SK-N-SH (cell line): ENCODE measurements around the gene TPPP. TPM values are rescaled to one million over a fixed set of nuclear protein-coding genes. Genes with fewer than 3 reads are reported as not detected.

ENCODE experiments used
- CTCF ChIA-PET: fragments of 300-600, 350-600 bp; formaldehyde crosslinking; extraction: SDS; loops from one replicate; lab custom pipeline; 2021; lab: Yijun Ruan, JAX
- POLR2A ChIA-PET: fragments of 350-600 bp; sonication (Branson Sonifier 250); formaldehyde crosslinking; extraction: SDS; loops from one replicate; lab custom pipeline; 2020; ENCODE audit warnings: antibody characterized with exemption, inconsistent platforms; lab: Yijun Ruan, JAX
- DNase-seq: peaks from one replicate; pipeline ENCODE4 v3.0.0; 2012
- H2AFZ ChIP-seq: fragments of 200-600 bp; sonication (generic); 2 replicates; pipeline ENCODE4 v1.8.1; 2016; ENCODE audit warnings: antibody characterized with exemption, mild to moderate bottlenecking, low read depth
- H3F3A ChIP-seq: fragments of 200-600 bp; sonication (generic); replicated peaks from 2 replicates; pipeline ENCODE3; 2016; ENCODE audit warnings: antibody characterized with exemption, mild to moderate bottlenecking; ENCODE audit not compliant: insufficient read depth
- H3K27ac ChIP-seq, 2 experiments: fragments of 200-500 bp in 1 of 2; fragments of 200-600 bp in 1 of 2; sonication (Bioruptor generic) in 1 of 2; sonication (generic), shearing (Covaris generic) in 1 of 2; 2 replicates each; pipeline versions ENCODE4 v1.5.1 to v1.6.1; 2014 to 2016; ENCODE audit warnings: low read depth in 2 of 2, inconsistent platforms in 1 of 2, low read length in 1 of 2, mild to moderate bottlenecking in 1 of 2, mixed read lengths in 1 of 2
- H3K27me3 ChIP-seq: fragments of 200-600 bp; sonication (generic), shearing (Covaris generic); 2 replicates; pipeline ENCODE4 v1.6.1; 2016; ENCODE audit warnings: mixed run types; ENCODE audit not compliant: insufficient read depth
- H3K36me3 ChIP-seq, 2 experiments: fragments of 200-500 bp in 1 of 2; fragments of 200-600 bp in 1 of 2; sonication (Bioruptor generic) in 1 of 2; sonication (generic) in 1 of 2; replicated peaks in 1 of 2; 2 replicates each; pipeline versions ENCODE3 to v1.5.1; 2014 to 2016; ENCODE audit warnings: low read length in 1 of 2, mild to moderate bottlenecking in 1 of 2; ENCODE audit not compliant: insufficient read depth in 2 of 2, control insufficient read depth in 1 of 2
- H3K4me1 ChIP-seq, 2 experiments: fragments of 200-500 bp in 1 of 2; fragments of 200-600 bp in 1 of 2; sonication (Bioruptor generic) in 1 of 2; sonication (generic), shearing (Covaris generic) in 1 of 2; 2 replicates each; pipeline versions ENCODE4 v1.5.1 to v1.6.1; 2014 to 2016; ENCODE audit warnings: low read depth in 1 of 2, low read length in 1 of 2, mixed run types in 1 of 2; ENCODE audit not compliant: insufficient read depth in 2 of 2, control insufficient read depth in 1 of 2
- H3K4me2 ChIP-seq: fragments of 200-600 bp; sonication (generic), shearing (Covaris generic); 2 replicates; pipeline ENCODE4 v1.6.1; 2017; ENCODE audit warnings: mixed run types
- H3K4me3 ChIP-seq, 2 experiments: fragments of 200-500 bp in 1 of 2; fragments of 200-600 bp in 1 of 2; sonication (Bioruptor generic) in 1 of 2; sonication (generic), shearing (Covaris generic) in 1 of 2; 2 replicates each; pipeline versions ENCODE4 v1.5.1 to v1.8.1; 2014 to 2016; ENCODE audit warnings: low read depth in 2 of 2, inconsistent platforms in 1 of 2, low read length in 1 of 2, mild to moderate bottlenecking in 1 of 2, mixed read lengths in 1 of 2, moderate library complexity in 1 of 2
- H3K79me2 ChIP-seq: fragments of 200-600 bp; sonication (generic); 2 replicates; pipeline ENCODE4 v1.8.1; 2017; ENCODE audit warnings: mild to moderate bottlenecking; ENCODE audit not compliant: insufficient read depth
- H3K9ac ChIP-seq: fragments of 200-600 bp; sonication (generic); 2 replicates; pipeline ENCODE4 v1.6.1; 2017; ENCODE audit warnings: mixed run types
- H3K9me2 ChIP-seq: fragments of 200-600 bp; sonication (generic); 2 replicates; pipeline ENCODE4 v1.6.1; 2017; ENCODE audit warnings: mixed run types
- H3K9me3 ChIP-seq: fragments of 200-600 bp; sonication (generic); 2 replicates; pipeline ENCODE4 v1.6.1; 2017; ENCODE audit warnings: mixed run types, mild to moderate bottlenecking, moderate library complexity
- H4K20me1 ChIP-seq: fragments of 200-600 bp; sonication (generic); 2 replicates; pipeline ENCODE4 v1.6.1; 2017; ENCODE audit warnings: mild to moderate bottlenecking, mixed run types; ENCODE audit not compliant: insufficient read depth
- CHD2 ChIP-seq: fragments of 150-350 bp; IDR thresholded peaks from 2 replicates; pipeline ENCODE4 v1.6.1; 2018; ENCODE audit warnings: low read length; ENCODE audit not compliant: partially characterized antibody
- CTCF ChIP-seq: fragments of 200-600 bp; sonication (generic); IDR thresholded peaks from 2 replicates; pipeline ENCODE4 v1.6.1; 2017; ENCODE audit warnings: antibody characterized with exemption, mild to moderate bottlenecking, moderate library complexity
- EP300 ChIP-seq, 2 experiments: IDR thresholded peaks; 2 replicates each; pipeline versions ENCODE4 v1.4.0 to v1.6.1; 2012; ENCODE audit warnings: borderline replicate concordance in 1 of 2, low read depth in 1 of 2, low read length in 1 of 2
- FOSL2 ChIP-seq: IDR thresholded peaks from 2 replicates; pipeline ENCODE4 v1.4.0; 2012; ENCODE audit warnings: low read depth, mild to moderate bottlenecking, moderate library complexity, borderline replicate concordance
- GABPA ChIP-seq: IDR thresholded peaks from 2 replicates; pipeline ENCODE4 v1.4.0; 2012; ENCODE audit warnings: low read depth, mild to moderate bottlenecking
- GATA2 ChIP-seq: sonication (generic); formaldehyde crosslinking; IDR thresholded peaks from 2 replicates; pipeline ENCODE4 v1.5.0; 2020; ENCODE audit warnings: mild to moderate bottlenecking, missing genetic modification reagents
- IRF3 ChIP-seq: fragments of 150-350 bp; IDR thresholded peaks from 2 replicates; pipeline ENCODE4 v1.6.1; 2016; ENCODE audit warnings: mild to moderate bottlenecking, low read depth, low read length
- JUND ChIP-seq: IDR thresholded peaks from 2 replicates; pipeline ENCODE4 v1.4.0; 2012
- MEF2A ChIP-seq: IDR thresholded peaks from 2 replicates; pipeline ENCODE4 v1.4.0; 2012; ENCODE audit warnings: low read depth, borderline replicate concordance
- POLR2AphosphoS5 ChIP-seq: IDR thresholded peaks from 2 replicates; pipeline ENCODE4 v1.6.1; 2012; ENCODE audit warnings: low read depth, low read length
- RFX5 ChIP-seq: IDR thresholded peaks from 2 replicates; pipeline ENCODE4 v1.6.1; 2012; ENCODE audit warnings: mild to moderate bottlenecking, improper control_type of control experiment, low read length
- RXRA ChIP-seq: IDR thresholded peaks from 2 replicates; pipeline ENCODE4 v1.4.0; 2012; ENCODE audit warnings: low read depth, mild to moderate bottlenecking, borderline replicate concordance
- SIN3A ChIP-seq: IDR thresholded peaks from 2 replicates; pipeline ENCODE4 v1.6.1; 2012; ENCODE audit warnings: low read depth, mild to moderate bottlenecking, low read length, moderate library complexity, borderline replicate concordance
- TAF1 ChIP-seq: IDR thresholded peaks from 2 replicates; pipeline ENCODE4 v1.6.1; 2012; ENCODE audit warnings: low read depth, mild to moderate bottlenecking, low read length, moderate library complexity, borderline replicate concordance
- TCF12 ChIP-seq: IDR thresholded peaks from 2 replicates; pipeline ENCODE4 v1.4.0; 2012
- TEAD4 ChIP-seq: IDR thresholded peaks from 2 replicates; pipeline ENCODE4 v1.4.0; 2012; ENCODE audit warnings: mild to moderate bottlenecking, borderline replicate concordance; ENCODE audit not compliant: insufficient read depth
- WGBS: methylation state at CpG from one replicate; pipeline ENCODE4 v1.1.6; 2017; ENCODE audit warnings: low lambda C conversion rate; 5-methylcytosine and 5-hydroxymethylcytosine counted together
- polyA plus RNA-seq, 3 experiments: library from polyadenylated mRNA; depleted of rRNA; stranded (reverse); fragments of >200 nt; gene quantifications; 2 replicates each; pipeline ENCODE4 v1.2.3, GENCODE V29; 2012
- TF ChIP-seq, protein P1 (sequence below): IDR thresholded peaks from 2 replicates; pipeline ENCODE4 v1.4.0; 2012; ENCODE audit warnings: low read depth

TPPP gene
- polyA plus RNA-seq, 1 of the 3 experiments (the other 2 are of a cell fraction) = 0.05 TPM

DNA sequence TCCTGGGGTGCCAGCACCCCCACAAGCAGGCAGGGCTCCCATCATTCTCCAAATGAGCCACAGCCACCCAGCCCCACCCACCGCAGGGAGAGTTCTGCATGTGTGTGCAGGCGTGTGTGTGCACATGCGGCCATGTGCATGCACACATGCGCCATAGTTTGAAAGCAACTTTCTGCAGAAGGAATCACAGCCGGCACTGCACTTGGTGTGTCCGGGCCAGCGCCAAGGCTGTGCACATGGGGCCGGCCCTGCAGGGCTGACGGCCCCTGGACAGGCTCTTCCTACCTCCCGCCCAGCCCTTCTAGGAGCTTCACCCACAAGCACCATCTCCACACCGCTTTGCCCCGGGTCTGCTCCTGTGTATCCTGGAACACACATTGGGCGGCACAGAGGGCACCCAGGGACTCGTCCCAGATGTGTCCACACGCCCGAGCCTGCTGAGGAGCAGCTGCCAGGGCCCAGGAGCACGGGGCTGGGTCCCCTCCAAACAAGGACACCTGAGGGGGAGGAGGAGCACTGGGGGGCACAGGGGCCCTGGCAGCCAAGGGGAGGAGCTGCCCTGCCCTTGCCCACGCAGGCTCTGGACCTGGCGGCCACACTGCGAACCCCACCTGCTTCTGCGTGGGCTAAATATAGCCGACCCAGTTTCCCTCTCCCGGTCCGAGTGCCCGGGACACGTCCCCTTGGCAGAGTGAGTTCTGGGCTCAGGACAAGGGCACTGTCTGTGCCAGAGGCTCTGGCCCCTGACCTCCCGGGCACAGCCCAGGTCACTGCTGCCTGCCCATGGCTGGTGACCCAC is 19.1 kb downstream of the TPPP start:
- Histone ChIP-seq H3K9me2 (no peaks in the 10 kb centered on the region), H3K4me1 (peaks cover 12 to 23% of the 10 kb centered on the region in 2 experiments; a peak in 2 of 4 replicates), H3K9ac (no peak overlapping the region), H3F3A (no peaks in the 10 kb centered on the region), H3K27ac (no peak overlapping the region), H3K4me2 (no peak overlapping the region), H3K4me3 (no peak overlapping the region), H3K9me3 (no peaks in the 10 kb centered on the region), H3K79me2 (no peaks in the 10 kb centered on the region), H3K36me3 (no peaks in the 10 kb centered on the region), H4K20me1 (0 out of 2 replicates have a peak, but pooled peaks cover 3% of the 10 kb centered on the region), H3K27me3 (no peaks in the 10 kb centered on the region), H2AFZ (no peak overlapping the region)
- ChIA-PET POLR2A (no interaction called here), CTCF (interaction anchor here (2.9 to 7.2 kb wide), 2 partner anchors 219 to 229 kb away, joined by 15 to 88 read pairs; partner anchors contain the start of genes BRD9 and TRIP13)
- DNase-seq = no peak
- TF ChIP-seq, protein P1, sequence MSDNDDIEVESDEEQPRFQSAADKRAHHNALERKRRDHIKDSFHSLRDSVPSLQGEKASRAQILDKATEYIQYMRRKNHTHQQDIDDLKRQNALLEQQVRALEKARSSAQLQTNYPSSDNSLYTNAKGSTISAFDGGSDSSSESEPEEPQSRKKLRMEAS = no peak
- no peak for TF ChIP-seq JUND
- no peak for TF ChIP-seq CHD2
- TF ChIP-seq EP300 (IDR thresholded peaks at IDR 0.05; ENCODE audit: borderline replicate concordance in 1 of 2, low read depth in 1 of 2, low read length in 1 of 2) = no peak
- TF ChIP-seq SIN3A = no peak
- no peak for TF ChIP-seq GABPA
- no peak for TF ChIP-seq RFX5
- no peak for TF ChIP-seq POLR2AphosphoS5
- no peak for TF ChIP-seq TCF12
- no peak for TF ChIP-seq CTCF
- no peak for TF ChIP-seq TAF1
- no peak for TF ChIP-seq TEAD4
- no peak for TF ChIP-seq GATA2 (CRISPR knock-in tag)
- TF ChIP-seq MEF2A = no peak
- no peak for TF ChIP-seq RXRA
- no peak for TF ChIP-seq FOSL2
- TF ChIP-seq IRF3 = no peak
- WGBS = 93% methylated on average over 11 of the region's 27 CpGs
